ENCODE results near the gene ANK3. TPM values are rescaled to one million over a fixed set of nuclear protein-coding genes. Genes with fewer than 3 reads are reported as not detected.
"Not testable (repeated sequence)": the region's sequence is repeated elsewhere in the genome, so short reads cannot be mapped to it uniquely, and the experiment has no call there.

ANK3 gene
- polyA plus RNA-seq, 1 donor, result 144 TPM

- DNase-seq (ENCODE audit: low read depth), result no peak
Observed at GRCh38 chr10:60035984-60036383, 353.7 kb downstream of the ANK3 start.

- not testable (repeated sequence) for DNase-seq (ENCODE audit: low read depth)
Observed at GRCh38 chr10:60035375-60035774, 354.3 kb downstream of the ANK3 start.

GRCh38 chr10:60032723-60033122 lies 357.0 kb downstream of the ANK3 start:
- DNase-seq (ENCODE audit: low read depth), result no peak

- DNase-seq (ENCODE audit: low read depth), result no peak
Observed at GRCh38 chr10:60031664-60032063, 358.0 kb downstream of the ANK3 start.

- no peak for DNase-seq (ENCODE audit: low read depth)
Observed at GRCh38 chr10:60031183-60031582, 358.5 kb downstream of the ANK3 start.

GRCh38 chr10:60029475-60029874 lies 360.2 kb downstream of the ANK3 start:
- DNase-seq (ENCODE audit: low read depth), result no peak

GRCh38 chr10:60028081-60028480 lies 361.6 kb downstream of the ANK3 start:
- DNase-seq (ENCODE audit: low read depth), result no peak

- DNase-seq (ENCODE audit: low read depth), result no peak
Observed at GRCh38 chr10:60025279-60025678, 364.4 kb downstream of the ANK3 start.

- DNase-seq (ENCODE audit: low read depth), result no peak
Observed at GRCh38 chr10:60024506-60024905, 365.2 kb downstream of the ANK3 start.

GRCh38 chr10:60023155-60023877 lies 366.4 kb downstream of the ANK3 start:
- DNase-seq (ENCODE audit: low read depth), result no peak

GRCh38 chr10:60021361-60021760 lies 368.3 kb downstream of the ANK3 start:
- DNase-seq (ENCODE audit: low read depth), result no peak

GRCh38 chr10:60016794-60017193 lies 372.9 kb downstream of the ANK3 start:
- no peak for DNase-seq (ENCODE audit: low read depth)

- DNase-seq (ENCODE audit: low read depth), result no peak
Observed at GRCh38 chr10:60009710-60010383, 379.8 kb downstream of the ANK3 start.

- no peak for DNase-seq (ENCODE audit: low read depth)
Observed at GRCh38 chr10:60009276-60009675, 380.4 kb downstream of the ANK3 start.

GRCh38 chr10:60008816-60009215 lies 380.9 kb downstream of the ANK3 start:
- DNase-seq (ENCODE audit: low read depth), result no peak

- DNase-seq (ENCODE audit: low read depth), result no peak
Observed at GRCh38 chr10:60006062-60006461, 383.6 kb downstream of the ANK3 start.

GRCh38 chr10:60003651-60004523 lies 385.8 kb downstream of the ANK3 start:
- no peak for DNase-seq (ENCODE audit: low read depth)

GRCh38 chr10:60000747-60001146 lies 388.9 kb downstream of the ANK3 start:
- DNase-seq (ENCODE audit: low read depth), result no peak

- no peak for DNase-seq (ENCODE audit: low read depth)
Observed at GRCh38 chr10:59997827-59998525, 391.7 kb downstream of the ANK3 start.

GRCh38 chr10:59995862-59996261 lies 393.8 kb downstream of the ANK3 start:
- DNase-seq (ENCODE audit: low read depth), result no peak

GRCh38 chr10:59993931-59994330 lies 395.7 kb downstream of the ANK3 start:
- DNase-seq (ENCODE audit: low read depth), result no peak

GRCh38 chr10:59991661-59992060 lies 398.0 kb downstream of the ANK3 start:
- DNase-seq (ENCODE audit: low read depth), result no peak
